Measurements from ENCODE around the gene MYO9A.

MYO9A gene

GRCh38 chr15:71781179-71781964, 336.6 kb downstream of the MYO9A start:
- H3K4me3 ChIP-seq (ENCODE audit: low read length) = no peak overlapping the region

GRCh38 chr15:71780115-71780976, 337.6 kb downstream of the MYO9A start:
- peak; percentile 60 for DNase-seq (ENCODE audit: low read depth, low spot score)
- H3K4me3 ChIP-seq (ENCODE audit: low read length) = no peak overlapping the region

More at GRCh38 chr15:71781179-71781964, 336.6 kb downstream of the MYO9A start:
- DNase-seq (ENCODE audit: low read depth, low spot score) = no peak

GRCh38 chr15:71779073-71779797, 338.7 kb downstream of the MYO9A start:
- H3K4me3 ChIP-seq (ENCODE audit: low read length) = no peak overlapping the region
- no peak for DNase-seq (ENCODE audit: low read depth, low spot score)

GRCh38 chr15:71777216-71777943, 340.6 kb downstream of the MYO9A start:
- no peak overlapping the region for H3K4me3 ChIP-seq (ENCODE audit: low read length)
- no peak for DNase-seq (ENCODE audit: low read depth, low spot score)

GRCh38 chr15:71776304-71776703, 341.6 kb downstream of the MYO9A start:
- DNase-seq (ENCODE audit: low read depth, low spot score) = no peak
- H3K4me3 ChIP-seq (ENCODE audit: low read length) = no peak overlapping the region

GRCh38 chr15:71775856-71776255, 342.1 kb downstream of the MYO9A start:
- no peak overlapping the region for H3K4me3 ChIP-seq (ENCODE audit: low read length)
- no peak for DNase-seq (ENCODE audit: low read depth, low spot score)

- no peak for DNase-seq (ENCODE audit: low read depth, low spot score)
- H3K4me3 ChIP-seq (ENCODE audit: low read length) = no peak overlapping the region
Observed at GRCh38 chr15:71773206-71773859, 344.6 kb downstream of the MYO9A start.

Measured in Jurkat, Clone E6-1 (cell line).